PC-9 (cell line): Measurements from ENCODE around the gene XPNPEP3. TPM values are rescaled to one million over a fixed set of nuclear protein-coding genes. Genes with fewer than 3 reads are reported as not detected.

Source experiments
- BruUV-seq: library from RNA; stranded (reverse); fragments of 400-500 nt; replicated peaks from 2 replicates; lab custom pipeline; 2021; lab: Mats Ljungman, UMichigan
- CTCF ChIA-PET: fragments of 300-600 bp; sonication (Branson Sonifier 250); formaldehyde crosslinking; loops from one replicate; lab custom pipeline; 2022; ENCODE audit warnings: antibody characterized with exemption; lab: Charles Lee
- POLR2A ChIA-PET: fragments of 300-600 bp; sonication (Branson Sonifier 250); formaldehyde crosslinking; loops from one replicate; lab custom pipeline; 2022; ENCODE audit warnings: antibody characterized with exemption; ENCODE audit not compliant: unreplicated experiment; lab: Charles Lee
- DNase-seq, 2 experiments: peaks; one replicate each; pipeline versions ENCODE4 v3.0.0 to v3.0.0-alpha.2; 2015 to 2022; ENCODE audit warnings: mixed read lengths in 1 of 2
- H2AFZ ChIP-seq: fragments of 200-600 bp; sonication (generic); 2 replicates; pipeline ENCODE4 v1.8.1; 2017; ENCODE audit warnings: antibody characterized with exemption
- H3F3A ChIP-seq: fragments of 200-600 bp; sonication (generic); 2 replicates; pipeline ENCODE4 v1.8.1; 2017; ENCODE audit warnings: antibody characterized with exemption, mild to moderate bottlenecking, low read depth; ENCODE audit not compliant: insufficient read depth
- H3K27ac ChIP-seq: fragments of 200-600 bp; sonication (generic); 2 replicates; pipeline ENCODE4 v1.6.1; 2016; ENCODE audit warnings: mixed run types
- H3K27me3 ChIP-seq: fragments of 200-600 bp; sonication (generic); 2 replicates; pipeline ENCODE4 v1.6.1; 2016; ENCODE audit warnings: low read depth, mixed run types; ENCODE audit not compliant: insufficient read depth
- H3K36me3 ChIP-seq: fragments of 200-600 bp; sonication (generic); 2 replicates; pipeline ENCODE4 v1.6.1; 2016; ENCODE audit warnings: low read depth, mixed run types
- H3K4me1 ChIP-seq: fragments of 200-600 bp; sonication (generic); replicated peaks from 2 replicates; pipeline ENCODE4 v1.6.1; 2016; ENCODE audit warnings: mixed run types; ENCODE audit not compliant: insufficient read depth
- H3K4me2 ChIP-seq: fragments of 200-600 bp; sonication (generic); 2 replicates; pipeline ENCODE4 v1.6.1; 2017; ENCODE audit warnings: mixed run types
- H3K4me3 ChIP-seq: fragments of 200-600 bp; sonication (generic); 2 replicates; pipeline ENCODE4 v1.6.1; 2016; ENCODE audit warnings: mixed run types
- H3K79me2 ChIP-seq: fragments of 200-600 bp; sonication (generic); 2 replicates; pipeline ENCODE4 v1.6.1; 2017; ENCODE audit warnings: low read depth, mixed run types
- H3K9me2 ChIP-seq: fragments of 200-600 bp; sonication (generic); 2 replicates; pipeline ENCODE4 v1.8.1; 2017; ENCODE audit warnings: mild to moderate bottlenecking; ENCODE audit not compliant: insufficient read depth
- H3K9me3 ChIP-seq: fragments of 200-600 bp; sonication (generic); 2 replicates; pipeline ENCODE4 v1.8.1; 2016; ENCODE audit warnings: low read depth; ENCODE audit not compliant: insufficient read depth
- H4K20me1 ChIP-seq: fragments of 200-600 bp; sonication (generic); 2 replicates; pipeline ENCODE4 v1.8.1; 2017; ENCODE audit not compliant: insufficient read depth
- EZH2 ChIP-seq: fragments of 200-600 bp; sonication (generic); IDR thresholded peaks from 2 replicates; pipeline ENCODE4 v1.8.0; 2017; ENCODE audit warnings: antibody characterized with exemption, low read depth
- intact Hi-C: fragments of 100-400 bp; cut with micrococcal nuclease; formaldehyde crosslinking; loops from one replicate; pipeline ENCODE4 v1.10.0; 2022; ENCODE audit not compliant: unreplicated experiment
- total RNA-seq: library from RNA; stranded (reverse); gene quantifications from 2 replicates; pipeline ENCODE4 v1.2.3, GENCODE V29; 2021
- TF ChIP-seq, protein P1 (sequence below): fragments of 200-600 bp; sonication (generic); conservative IDR thresholded peaks from 2 replicates; pipeline ENCODE4 v1.6.1; 2017; ENCODE audit warnings: mixed run types, antibody characterized with exemption, mild to moderate bottlenecking, moderate library complexity

Gene XPNPEP3
- total RNA-seq, 1 experiment from 2014 or later, result 42.7 TPM

DNA sequence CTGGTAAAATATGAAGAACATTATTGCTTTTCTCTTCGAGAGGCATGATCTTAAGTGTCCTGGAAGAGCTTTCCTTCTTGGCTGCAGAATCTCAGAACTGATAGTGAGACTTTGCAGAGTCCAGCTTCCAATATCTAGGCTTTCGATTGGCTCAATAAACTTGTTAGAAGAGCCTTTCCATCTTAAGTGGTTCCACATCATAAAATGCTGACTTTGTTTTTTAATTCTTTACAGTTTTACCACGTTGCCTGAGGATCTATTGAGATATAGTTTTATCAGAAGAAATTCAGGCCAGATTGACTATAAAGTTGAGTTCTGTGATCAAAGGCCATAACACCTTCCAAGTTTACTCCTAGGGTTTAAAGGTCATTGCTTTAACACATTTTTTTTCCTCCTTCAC lies 20.5 kb downstream of the XPNPEP3 start:
- Histone ChIP-seq H2AFZ (no peak overlapping the region), H3K79me2 (no peaks in the 10 kb centered on the region), H3K9me3 (no peaks in the 10 kb centered on the region), H3K27me3 (no peaks in the 10 kb centered on the region), H3K36me3 (peaks cover 11% of the 10 kb centered on the region), H3K27ac (no peak overlapping the region), H3K4me1 (no peaks in the 10 kb centered on the region), H3K4me3 (no peak overlapping the region), H4K20me1 (no peaks in the 10 kb centered on the region), H3K9me2 (no peaks in the 10 kb centered on the region), H3K4me2 (no peak overlapping the region), H3F3A (peaks cover 4% of the 10 kb centered on the region; the same call in 1 of the 2 replicates)
- DNase-seq, result no peak
- intact Hi-C loops, result no loop called here
- ChIA-PET POLR2A (no interaction called here), CTCF (interaction anchor here (0.6 kb wide), 1 partner anchor 51 kb away, joined by 5 read pairs; no protein-coding TSS in a partner anchor)
- BruUV-seq, result no TSS peak
- TF ChIP-seq, protein P1, sequence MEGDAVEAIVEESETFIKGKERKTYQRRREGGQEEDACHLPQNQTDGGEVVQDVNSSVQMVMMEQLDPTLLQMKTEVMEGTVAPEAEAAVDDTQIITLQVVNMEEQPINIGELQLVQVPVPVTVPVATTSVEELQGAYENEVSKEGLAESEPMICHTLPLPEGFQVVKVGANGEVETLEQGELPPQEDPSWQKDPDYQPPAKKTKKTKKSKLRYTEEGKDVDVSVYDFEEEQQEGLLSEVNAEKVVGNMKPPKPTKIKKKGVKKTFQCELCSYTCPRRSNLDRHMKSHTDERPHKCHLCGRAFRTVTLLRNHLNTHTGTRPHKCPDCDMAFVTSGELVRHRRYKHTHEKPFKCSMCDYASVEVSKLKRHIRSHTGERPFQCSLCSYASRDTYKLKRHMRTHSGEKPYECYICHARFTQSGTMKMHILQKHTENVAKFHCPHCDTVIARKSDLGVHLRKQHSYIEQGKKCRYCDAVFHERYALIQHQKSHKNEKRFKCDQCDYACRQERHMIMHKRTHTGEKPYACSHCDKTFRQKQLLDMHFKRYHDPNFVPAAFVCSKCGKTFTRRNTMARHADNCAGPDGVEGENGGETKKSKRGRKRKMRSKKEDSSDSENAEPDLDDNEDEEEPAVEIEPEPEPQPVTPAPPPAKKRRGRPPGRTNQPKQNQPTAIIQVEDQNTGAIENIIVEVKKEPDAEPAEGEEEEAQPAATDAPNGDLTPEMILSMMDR, result no peak
- no peak for TF ChIP-seq EZH2

DNA sequence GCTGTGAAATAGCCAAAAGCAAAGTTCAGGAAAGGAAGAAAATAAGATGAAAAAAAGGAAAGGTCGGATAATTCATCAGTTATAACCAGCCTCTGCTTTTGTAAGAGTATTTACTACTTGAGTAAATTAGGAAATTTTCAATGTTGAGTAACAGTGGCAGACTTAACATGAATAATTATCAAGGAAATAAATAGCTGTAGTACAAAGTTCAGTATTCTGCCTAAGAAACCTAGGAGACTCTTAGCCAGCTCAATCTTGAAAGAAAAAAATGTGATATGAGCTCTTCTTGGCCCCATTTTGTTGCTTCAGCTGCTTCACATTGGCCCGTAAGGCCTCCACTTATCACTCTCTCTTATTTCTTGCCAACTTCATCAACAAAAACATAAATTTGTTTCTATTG lies 22.0 kb downstream of the XPNPEP3 start:
- POLR2A ChIA-PET, result no interaction called here
- BruUV-seq, result no TSS peak

DNA sequence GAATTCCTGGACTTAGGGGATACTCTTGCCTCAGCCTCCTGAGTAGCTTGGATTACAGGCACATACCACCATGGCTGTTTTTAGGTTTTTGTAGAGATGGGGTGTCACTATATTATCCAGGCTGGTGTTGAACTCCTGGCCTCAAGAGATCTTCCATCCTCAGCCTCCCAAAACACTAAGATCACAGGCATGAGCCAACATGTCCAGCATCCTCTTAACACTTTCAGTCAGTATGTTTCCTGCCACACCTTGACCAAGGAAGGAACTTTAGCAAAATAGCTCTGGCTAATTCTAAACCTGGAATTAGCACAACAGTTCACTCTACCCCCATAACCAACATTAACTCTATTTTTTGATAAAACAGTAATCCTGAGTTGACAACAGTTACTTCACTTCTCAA lies 32.2 kb downstream of the XPNPEP3 start:
- DNase-seq, result no peak
- H4K20me1 ChIP-seq, result 0 out of 2 replicates have a peak, but pooled peaks cover 10% of the 10 kb centered on the region
- ChIA-PET POLR2A (no interaction called here), CTCF (interaction anchor here (0.6 kb wide), 1 partner anchor 17 kb away, joined by 4 read pairs; no protein-coding TSS in a partner anchor)
- no peak overlapping the region for H2AFZ ChIP-seq
- H3K9me3 ChIP-seq, result no peaks in the 10 kb centered on the region
- BruUV-seq, result no TSS peak
- no peaks in the 10 kb centered on the region for H3K9me2 ChIP-seq
- H3K27ac ChIP-seq, result no peak overlapping the region
- H3K27me3 ChIP-seq, result no peaks in the 10 kb centered on the region
- H3F3A ChIP-seq, result no peaks in the 10 kb centered on the region
- H3K4me2 ChIP-seq, result no peak overlapping the region
- no peak overlapping the region for H3K4me3 ChIP-seq
- H3K36me3 ChIP-seq, result peaks cover 22% of the 10 kb centered on the region
- TF ChIP-seq, protein P1, result no peak
- TF ChIP-seq EZH2, result no peak
- no peaks in the 10 kb centered on the region for H3K4me1 ChIP-seq
- no peaks in the 10 kb centered on the region for H3K79me2 ChIP-seq
- intact Hi-C loops, result no loop called here

More for the DNA sequence above, 22.0 kb downstream of the XPNPEP3 start:
- Histone ChIP-seq H3K27ac (no peak overlapping the region), H4K20me1 (no peaks in the 10 kb centered on the region), H3K79me2 (no peaks in the 10 kb centered on the region), H3K4me1 (no peaks in the 10 kb centered on the region), H3K27me3 (no peaks in the 10 kb centered on the region), H2AFZ (no peak overlapping the region), H3F3A (peaks cover 4% of the 10 kb centered on the region; the same call in 1 of the 2 replicates), H3K9me3 (no peaks in the 10 kb centered on the region), H3K4me2 (no peak overlapping the region), H3K4me3 (no peak overlapping the region), H3K36me3 (peaks cover 23% of the 10 kb centered on the region), H3K9me2 (no peaks in the 10 kb centered on the region)
- CTCF ChIA-PET, result no interaction called here
- DNase-seq, result no peak
- TF ChIP-seq EZH2, result no peak
- TF ChIP-seq, protein P1, result no peak
- intact Hi-C loops, result no loop called here
